Measurements from ENCODE around the gene TMED5.
A peak's percentile ranks its signal among the peaks of the same experiment; 100 is the strongest.
"Not testable (repeated sequence)": the region's sequence is repeated elsewhere in the genome, so short reads cannot be mapped to it uniquely, and the experiment has no call there.

TMED5 gene

DNA sequence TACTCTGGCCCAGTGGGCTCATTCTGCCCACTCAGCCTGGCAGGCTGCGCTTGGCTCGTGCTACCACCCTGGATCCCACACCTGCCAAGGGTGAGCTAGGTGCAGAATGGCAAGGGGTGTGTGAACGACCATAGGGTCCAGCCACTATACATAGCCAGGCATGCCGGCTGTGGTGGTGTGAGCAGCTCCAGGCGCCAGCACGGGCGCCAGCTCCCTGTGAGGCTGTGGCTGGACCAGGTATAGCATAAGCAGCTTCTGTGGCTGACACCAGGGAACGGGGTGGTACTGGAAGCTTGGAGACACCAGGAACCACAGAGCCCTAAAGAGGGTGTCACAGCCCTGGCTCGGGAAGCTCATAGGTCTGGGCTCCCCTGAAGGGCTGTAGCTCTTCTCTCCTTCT is 18.9 kb upstream of the TMED5 start:
- H3K36me3 ChIP-seq (ENCODE audit: insufficient read depth, low read length): peaks cover 80% of the 10 kb centered on the region
- no peaks in the 10 kb centered on the region for H3K4me1 ChIP-seq (ENCODE audit: insufficient read depth, low read length)
- H3K9me3 ChIP-seq (ENCODE audit: insufficient read depth, low read depth, low read length): no peaks in the 10 kb centered on the region
- WGBS: 94% methylated on average over 9 of the region's 9 CpGs
- H3K27ac ChIP-seq (ENCODE audit: low read depth, low read length): no peak overlapping the region
- no peak overlapping the region for H3K4me3 ChIP-seq (ENCODE audit: low read length)
- no peak overlapping the region for H3K9ac ChIP-seq (ENCODE audit: low read depth, low read length)
- H3K27me3 ChIP-seq (ENCODE audit: insufficient read depth, low read length): no peaks in the 10 kb centered on the region

DNA sequence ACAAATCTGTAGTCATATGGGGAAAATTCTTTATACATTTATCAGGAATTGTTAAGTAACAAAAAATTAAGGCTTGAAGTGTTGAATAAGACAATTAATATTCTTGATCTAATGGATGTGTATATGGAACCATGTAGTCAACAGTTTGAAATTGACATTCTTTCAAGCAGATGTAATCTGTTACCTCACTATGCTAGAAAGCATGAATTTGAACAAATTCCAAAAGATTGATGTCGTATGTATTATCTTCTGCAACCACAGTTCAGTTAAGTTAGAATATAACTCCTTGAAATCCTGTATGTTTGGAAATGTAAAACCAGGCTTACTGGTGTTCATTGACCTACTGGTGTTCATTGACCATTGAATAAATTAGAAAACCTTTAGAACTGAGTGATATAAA is 16.4 kb upstream of the TMED5 start:
- Histone ChIP-seq H3K4me3 (ENCODE audit: low read length) (no peak overlapping the region), H3K9me3 (ENCODE audit: insufficient read depth, low read depth, low read length) (no peaks in the 10 kb centered on the region), H3K9ac (ENCODE audit: low read depth, low read length) (no peak overlapping the region), H3K4me1 (ENCODE audit: insufficient read depth, low read length) (no peaks in the 10 kb centered on the region), H3K27me3 (ENCODE audit: insufficient read depth, low read length) (no peaks in the 10 kb centered on the region), H3K27ac (ENCODE audit: low read depth, low read length) (no peak overlapping the region), H3K36me3 (ENCODE audit: insufficient read depth, low read length) (peaks cover 86% of the 10 kb centered on the region)
- 90% methylated on average over 1 of the region's 1 CpG for WGBS

DNA sequence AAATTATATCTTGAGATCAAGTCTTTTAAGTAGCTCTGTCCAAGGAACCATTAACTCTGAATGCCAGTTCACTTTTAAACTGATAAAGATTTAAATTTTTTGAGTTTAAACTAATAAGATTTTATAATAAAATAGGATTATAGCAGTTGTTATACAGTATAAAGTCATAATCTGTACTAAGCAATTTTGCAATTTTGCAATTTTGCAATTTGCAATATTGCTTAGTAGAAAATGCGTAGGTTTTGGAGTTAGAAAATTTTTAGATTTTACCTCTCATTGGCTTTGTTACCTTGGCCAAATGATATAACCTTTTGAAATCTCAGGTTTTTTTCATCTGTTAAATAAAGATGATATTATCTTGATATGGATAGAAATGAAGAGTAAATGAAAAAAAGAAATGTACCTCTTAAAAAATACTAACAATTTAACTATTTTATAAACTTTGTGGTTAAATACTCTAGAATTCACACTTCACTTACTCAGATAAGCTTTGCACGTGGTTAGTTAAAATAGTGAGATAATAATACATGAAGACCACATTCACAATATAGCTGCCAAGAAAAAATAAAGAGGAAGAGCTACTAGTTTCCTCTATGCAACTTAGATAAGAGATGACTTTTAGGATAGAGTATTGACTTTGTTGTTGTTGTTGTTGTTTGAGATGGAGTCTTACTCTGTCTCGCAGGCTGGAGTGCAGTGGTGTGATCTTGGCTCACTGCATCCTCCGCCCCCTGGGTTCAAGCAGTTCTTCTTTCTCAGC is 14.2 kb upstream of the TMED5 start:
- Histone ChIP-seq H3K4me3 (ENCODE audit: low read length) (no peak overlapping the region), H3K9me3 (ENCODE audit: insufficient read depth, low read depth, low read length) (no peaks in the 10 kb centered on the region), H3K4me1 (ENCODE audit: insufficient read depth, low read length) (no peaks in the 10 kb centered on the region), H3K27ac (ENCODE audit: low read depth, low read length) (no peak overlapping the region), H3K9ac (ENCODE audit: low read depth, low read length) (no peak overlapping the region), H3K36me3 (ENCODE audit: insufficient read depth, low read length) (peaks cover 76% of the 10 kb centered on the region), H3K27me3 (ENCODE audit: insufficient read depth, low read length) (no peaks in the 10 kb centered on the region)
- WGBS: 97% methylated on average over 3 of the region's 4 CpGs

DNA sequence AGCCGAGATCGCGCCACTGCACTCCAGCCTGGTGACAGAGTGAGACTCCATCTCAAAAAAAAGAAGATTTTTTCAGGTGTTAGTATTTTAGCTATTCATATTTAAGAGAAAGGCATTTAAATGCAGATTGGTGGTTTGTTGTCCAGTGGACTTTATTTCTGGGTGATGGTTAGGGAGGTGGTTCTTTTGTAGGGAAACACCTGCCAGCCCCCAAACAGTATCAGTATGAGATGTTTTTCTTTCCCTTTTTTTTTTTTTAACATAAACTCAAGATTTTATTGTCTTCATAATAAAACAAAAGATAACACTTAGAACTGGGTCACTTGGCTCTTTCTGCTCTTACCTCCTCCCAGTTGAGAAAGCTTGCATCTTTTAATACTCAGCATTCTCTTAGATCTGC is 10.2 kb upstream of the TMED5 start:
- 94% methylated on average over 3 of the region's 3 CpGs for WGBS

DNA sequence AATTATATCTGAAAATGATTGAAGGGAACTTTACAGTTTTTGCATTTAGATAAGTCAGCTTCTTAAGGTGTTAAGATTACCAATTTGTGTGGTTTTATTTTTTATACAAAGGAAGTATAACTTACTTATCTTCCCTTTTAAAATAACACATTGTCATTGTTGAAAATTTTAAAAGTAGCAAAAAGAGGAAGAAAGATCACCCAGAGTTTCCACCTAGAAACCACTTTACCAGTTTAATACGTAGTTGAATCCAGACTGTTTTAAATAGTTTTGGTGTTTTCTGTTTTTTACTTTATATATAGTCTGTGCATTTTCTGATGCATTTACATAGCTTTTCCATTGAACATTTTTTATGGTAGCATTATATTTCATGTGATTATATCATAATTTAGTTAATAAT is 6.5 kb upstream of the TMED5 start:
- Histone ChIP-seq H3K9ac (ENCODE audit: low read depth, low read length) (no peak overlapping the region), H3K36me3 (ENCODE audit: insufficient read depth, low read length) (peaks cover 47% of the 10 kb centered on the region), H3K4me3 (ENCODE audit: low read length) (no peak overlapping the region), H3K27ac (ENCODE audit: low read depth, low read length) (no peak overlapping the region), H3K27me3 (ENCODE audit: insufficient read depth, low read length) (no peaks in the 10 kb centered on the region), H3K4me1 (ENCODE audit: insufficient read depth, low read length) (no peaks in the 10 kb centered on the region), H3K9me3 (ENCODE audit: insufficient read depth, low read depth, low read length) (no peaks in the 10 kb centered on the region)
- WGBS: no CpG with 5 or more reads among the region's 1 CpG

More for the DNA sequence above, 10.2 kb upstream of the TMED5 start:
- Histone ChIP-seq H3K4me1 (ENCODE audit: insufficient read depth, low read length) (no peaks in the 10 kb centered on the region), H3K27me3 (ENCODE audit: insufficient read depth, low read length) (no peaks in the 10 kb centered on the region), H3K9ac (ENCODE audit: low read depth, low read length) (no peak overlapping the region), H3K4me3 (ENCODE audit: low read length) (no peak overlapping the region), H3K27ac (ENCODE audit: low read depth, low read length) (no peak overlapping the region), H3K36me3 (ENCODE audit: insufficient read depth, low read length) (peaks cover 70% of the 10 kb centered on the region), H3K9me3 (ENCODE audit: insufficient read depth, low read depth, low read length) (no peaks in the 10 kb centered on the region)

DNA sequence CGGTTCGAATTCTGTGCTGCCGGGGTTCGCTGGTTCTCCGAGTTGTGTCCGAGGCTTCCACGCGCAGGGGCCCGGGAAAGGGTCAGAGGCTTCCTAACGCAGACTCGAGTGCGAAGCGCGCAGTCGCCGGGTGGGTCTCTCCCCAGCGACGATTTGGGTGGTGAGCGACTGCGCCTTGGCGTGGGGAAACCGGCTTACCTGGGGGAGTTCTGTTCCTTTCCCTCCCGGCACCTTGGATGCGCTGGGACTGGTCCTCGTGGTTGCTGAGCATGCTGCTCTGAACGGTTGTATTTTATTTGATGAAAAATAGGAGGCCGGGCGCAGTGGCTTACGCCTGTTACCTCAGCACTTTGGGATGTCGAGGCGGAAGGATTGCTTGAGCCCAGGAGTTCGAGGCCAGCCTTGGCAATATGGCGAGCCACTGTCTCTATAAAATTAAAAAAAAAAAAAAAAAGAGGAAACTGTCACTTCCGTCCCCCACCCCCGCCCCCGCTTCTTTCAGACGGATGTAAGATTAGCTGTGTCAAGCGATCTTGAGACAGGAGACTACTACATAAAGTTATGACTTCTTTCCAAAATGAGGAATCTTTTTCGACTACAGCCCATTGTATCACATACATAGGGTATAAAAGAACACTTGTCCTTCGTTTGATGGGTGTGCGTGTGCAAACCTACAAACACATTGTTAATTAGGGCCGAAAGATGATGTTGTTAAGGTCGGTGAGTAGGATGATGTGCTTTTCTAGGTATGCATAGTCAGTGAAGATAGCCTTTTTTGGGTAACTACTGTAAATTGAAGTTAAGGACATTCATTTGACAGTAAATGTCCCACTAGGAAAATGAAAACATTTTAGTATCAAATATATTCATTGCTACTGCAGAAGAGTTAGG is 755 bp upstream of the TMED5 start, which contains the start of gene CCDC18:
Gene CCDC18 (plus strand): TSS at position 2 of the 891 bp plus-strand sequence. CDS start 2,638 bp downstream, outside the sequence.
- Histone ChIP-seq H3K4me1 (ENCODE audit: insufficient read depth, low read length) (peaks cover 12% of the 10 kb centered on the region), H3K36me3 (ENCODE audit: insufficient read depth, low read length) (peaks cover 20% of the 10 kb centered on the region), H3K27ac (ENCODE audit: low read depth, low read length) (peak within 1 kb of the TSS; percentile 82), H3K9ac (ENCODE audit: low read depth, low read length) (peak within 1 kb of the TSS; percentile 85), H3K27me3 (ENCODE audit: insufficient read depth, low read length) (no peaks in the 10 kb centered on the region), H3K4me3 (ENCODE audit: low read length) (peak within 1 kb of the TSS; percentile 97), H3K9me3 (ENCODE audit: insufficient read depth, low read depth, low read length) (no peaks in the 10 kb centered on the region)
- 5% methylated on average over 41 of the region's 43 CpGs for WGBS

DNA sequence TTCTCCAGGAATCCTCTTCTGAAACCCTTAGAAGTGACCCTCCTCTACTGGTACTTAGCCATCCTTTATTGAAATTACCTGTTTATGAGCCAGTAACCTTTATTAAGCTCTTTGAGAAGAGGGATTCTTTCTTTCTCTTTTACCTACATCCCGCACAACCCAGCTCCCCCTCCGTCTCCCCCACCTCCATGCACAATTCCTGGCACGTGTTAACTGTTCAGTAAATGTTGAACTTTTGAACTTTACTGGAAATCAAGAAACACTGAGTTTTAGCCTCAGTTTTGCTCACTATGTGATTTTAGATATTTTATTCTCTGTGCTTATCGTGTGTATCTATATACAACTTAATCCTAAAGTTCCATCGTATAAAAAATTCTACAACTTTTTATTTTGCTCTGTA is 1.8 kb downstream of the TMED5 start:
- H3K4me3 ChIP-seq (ENCODE audit: low read length): peak overlapping the region; percentile 97
- no peaks in the 10 kb centered on the region for H3K27me3 ChIP-seq (ENCODE audit: insufficient read depth, low read length)
- no peaks in the 10 kb centered on the region for H3K9me3 ChIP-seq (ENCODE audit: insufficient read depth, low read depth, low read length)
- H3K9ac ChIP-seq (ENCODE audit: low read depth, low read length): peak overlapping the region; percentile 17; the same call in 1 of the 2 replicates
- H3K27ac ChIP-seq (ENCODE audit: low read depth, low read length): no peak overlapping the region
- H3K4me1 ChIP-seq (ENCODE audit: insufficient read depth, low read length): peaks cover 12% of the 10 kb centered on the region
- peaks cover 18% of the 10 kb centered on the region; the same call in 1 of the 2 replicates for H3K36me3 ChIP-seq (ENCODE audit: insufficient read depth, low read length)
- WGBS: 56% methylated on average over 3 of the region's 5 CpGs

DNA sequence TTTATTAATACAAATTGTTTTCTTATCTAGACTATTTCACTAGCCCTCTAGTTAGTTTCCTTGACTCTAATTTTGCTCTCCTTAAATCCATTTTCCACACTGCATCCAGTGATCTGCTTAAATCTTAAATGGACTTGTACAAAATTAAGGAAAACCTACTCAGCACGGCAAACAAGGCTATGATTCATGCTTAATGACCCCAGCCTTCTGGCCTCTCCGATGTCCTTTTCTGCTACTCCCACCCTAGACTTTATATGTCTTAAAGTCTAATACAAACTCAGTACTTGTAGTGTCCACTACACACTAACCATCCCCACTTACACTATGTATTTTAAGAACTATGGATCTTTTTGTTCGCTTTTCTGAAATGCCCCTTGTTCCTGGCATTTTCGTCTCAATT is 2.2 kb downstream of the TMED5 start:
- H3K36me3 ChIP-seq (ENCODE audit: insufficient read depth, low read length): peaks cover 18% of the 10 kb centered on the region; the same call in 1 of the 2 replicates
- peak overlapping the region; percentile 17; the same call in 1 of the 2 replicates for H3K9ac ChIP-seq (ENCODE audit: low read depth, low read length)
- H3K27me3 ChIP-seq (ENCODE audit: insufficient read depth, low read length): no peaks in the 10 kb centered on the region
- WGBS: 86% methylated on average over 4 of the region's 4 CpGs
- no peak overlapping the region for H3K27ac ChIP-seq (ENCODE audit: low read depth, low read length)
- H3K4me3 ChIP-seq (ENCODE audit: low read length): peak overlapping the region; percentile 97
- H3K9me3 ChIP-seq (ENCODE audit: insufficient read depth, low read depth, low read length): no peaks in the 10 kb centered on the region
- H3K4me1 ChIP-seq (ENCODE audit: insufficient read depth, low read length): peaks cover 14% of the 10 kb centered on the region

DNA sequence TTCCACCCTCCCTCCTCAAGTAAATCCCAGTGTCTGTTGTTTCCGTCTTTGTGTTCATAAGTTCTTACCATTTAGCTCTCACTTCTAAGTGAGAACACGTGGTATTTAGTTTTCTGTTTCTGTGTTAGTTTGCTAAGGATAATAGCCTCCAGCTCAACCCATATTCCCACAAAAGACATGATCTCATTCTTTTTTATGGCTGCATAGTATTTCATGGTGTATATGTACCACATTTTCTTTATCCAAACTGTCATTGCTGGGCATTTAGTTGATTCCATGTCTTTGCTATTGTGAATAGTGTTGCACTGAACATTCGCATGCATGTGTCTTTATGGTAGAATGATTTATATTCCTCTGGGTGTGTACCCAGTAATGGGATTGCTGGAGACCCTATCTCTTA is 5.6 kb downstream of the TMED5 start:
- not testable (repeated sequence) for H3K27me3 ChIP-seq (ENCODE audit: insufficient read depth, low read length); H3K9ac ChIP-seq (ENCODE audit: low read depth, low read length); H3K27ac ChIP-seq (ENCODE audit: low read depth, low read length); H3K9me3 ChIP-seq (ENCODE audit: insufficient read depth, low read depth, low read length); H3K4me3 ChIP-seq (ENCODE audit: low read length)
- Histone ChIP-seq H3K4me1 (ENCODE audit: insufficient read depth, low read length) (peaks cover 19% of the 10 kb centered on the region), H3K36me3 (ENCODE audit: insufficient read depth, low read length) (peaks cover 18% of the 10 kb centered on the region; the same call in 1 of the 2 replicates)
- 97% methylated on average over 2 of the region's 3 CpGs for WGBS

DNA sequence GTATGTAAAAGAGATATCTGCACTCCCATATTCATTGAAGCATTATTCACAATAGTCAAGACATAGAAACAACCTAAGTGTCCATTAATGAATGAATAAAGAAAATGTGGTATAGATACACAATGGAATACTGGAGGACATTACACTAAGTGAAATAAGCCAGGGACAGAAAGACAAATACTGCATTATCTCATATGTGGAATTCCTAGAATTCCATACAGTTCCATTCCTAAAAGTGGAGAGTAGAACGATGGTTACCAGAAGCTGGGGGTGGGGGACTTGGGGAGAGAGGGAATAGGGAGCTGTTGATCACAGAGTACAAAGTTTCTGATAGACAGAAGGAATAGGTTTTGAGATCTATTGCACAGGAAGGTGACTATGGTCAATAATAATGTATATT is 7.4 kb downstream of the TMED5 start:
- Histone ChIP-seq H3K9ac (ENCODE audit: low read depth, low read length) (no peak overlapping the region), H3K36me3 (ENCODE audit: insufficient read depth, low read length) (peaks cover 18% of the 10 kb centered on the region; the same call in 1 of the 2 replicates), H3K9me3 (ENCODE audit: insufficient read depth, low read depth, low read length) (no peaks in the 10 kb centered on the region; the same call in 1 of the 2 replicates), H3K4me3 (ENCODE audit: low read length) (no peak overlapping the region), H3K27me3 (ENCODE audit: insufficient read depth, low read length) (no peaks in the 10 kb centered on the region), H3K4me1 (ENCODE audit: insufficient read depth, low read length) (peaks cover 9% of the 10 kb centered on the region; the same call in 1 of the 2 replicates), H3K27ac (ENCODE audit: low read depth, low read length) (no peak overlapping the region)
- 94% methylated on average over 1 of the region's 1 CpG for WGBS

DNA sequence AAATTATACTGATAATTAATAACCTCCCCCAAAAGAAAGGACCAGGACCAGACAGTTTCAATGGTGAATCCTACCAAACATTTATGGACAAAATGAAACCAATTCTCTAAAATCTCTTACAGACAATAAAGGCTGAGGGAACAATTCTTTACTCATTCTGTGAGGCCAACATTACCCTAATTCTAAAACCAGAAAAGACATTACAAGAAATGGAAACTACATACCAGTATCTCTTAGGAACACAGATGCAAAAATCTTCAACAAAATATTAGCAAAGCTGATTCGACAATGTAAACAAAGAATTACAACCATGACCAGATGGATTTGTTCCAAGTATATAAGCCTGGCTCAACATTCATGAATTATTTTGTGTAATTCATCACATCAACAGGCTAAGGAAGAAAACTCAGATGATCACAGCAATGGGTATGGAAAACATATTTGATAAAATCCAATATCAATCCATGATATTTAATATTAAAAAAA is 8.6 kb downstream of the TMED5 start:
- H3K4me1 ChIP-seq (ENCODE audit: insufficient read depth, low read length): peaks cover 7% of the 10 kb centered on the region; the same call in 1 of the 2 replicates
- H3K4me3 ChIP-seq (ENCODE audit: low read length): no peak overlapping the region
- H3K27ac ChIP-seq (ENCODE audit: low read depth, low read length): no peak overlapping the region
- no peaks in the 10 kb centered on the region for H3K27me3 ChIP-seq (ENCODE audit: insufficient read depth, low read length)
- 100% methylated on average over 1 of the region's 1 CpG for WGBS
- no peak overlapping the region for H3K9ac ChIP-seq (ENCODE audit: low read depth, low read length)
- H3K9me3 ChIP-seq (ENCODE audit: insufficient read depth, low read depth, low read length): peaks cover 3% of the 10 kb centered on the region; the same call in 1 of the 2 replicates
- peaks cover 18% of the 10 kb centered on the region; the same call in 1 of the 2 replicates for H3K36me3 ChIP-seq (ENCODE audit: insufficient read depth, low read length)

Data from HUES64 (cell line).